HG03159 (cell line): ENCODE results near the gene SART3.

Source experiments
- ATAC-seq: cut with Tn5 transposase; IDR thresholded peaks from one replicate; pipeline ENCODE4 v1.9.1; 2021; ENCODE audit warnings: mild to moderate bottlenecking, moderate library complexity; ENCODE audit not compliant: unreplicated experiment

The SART3 gene, protein sequence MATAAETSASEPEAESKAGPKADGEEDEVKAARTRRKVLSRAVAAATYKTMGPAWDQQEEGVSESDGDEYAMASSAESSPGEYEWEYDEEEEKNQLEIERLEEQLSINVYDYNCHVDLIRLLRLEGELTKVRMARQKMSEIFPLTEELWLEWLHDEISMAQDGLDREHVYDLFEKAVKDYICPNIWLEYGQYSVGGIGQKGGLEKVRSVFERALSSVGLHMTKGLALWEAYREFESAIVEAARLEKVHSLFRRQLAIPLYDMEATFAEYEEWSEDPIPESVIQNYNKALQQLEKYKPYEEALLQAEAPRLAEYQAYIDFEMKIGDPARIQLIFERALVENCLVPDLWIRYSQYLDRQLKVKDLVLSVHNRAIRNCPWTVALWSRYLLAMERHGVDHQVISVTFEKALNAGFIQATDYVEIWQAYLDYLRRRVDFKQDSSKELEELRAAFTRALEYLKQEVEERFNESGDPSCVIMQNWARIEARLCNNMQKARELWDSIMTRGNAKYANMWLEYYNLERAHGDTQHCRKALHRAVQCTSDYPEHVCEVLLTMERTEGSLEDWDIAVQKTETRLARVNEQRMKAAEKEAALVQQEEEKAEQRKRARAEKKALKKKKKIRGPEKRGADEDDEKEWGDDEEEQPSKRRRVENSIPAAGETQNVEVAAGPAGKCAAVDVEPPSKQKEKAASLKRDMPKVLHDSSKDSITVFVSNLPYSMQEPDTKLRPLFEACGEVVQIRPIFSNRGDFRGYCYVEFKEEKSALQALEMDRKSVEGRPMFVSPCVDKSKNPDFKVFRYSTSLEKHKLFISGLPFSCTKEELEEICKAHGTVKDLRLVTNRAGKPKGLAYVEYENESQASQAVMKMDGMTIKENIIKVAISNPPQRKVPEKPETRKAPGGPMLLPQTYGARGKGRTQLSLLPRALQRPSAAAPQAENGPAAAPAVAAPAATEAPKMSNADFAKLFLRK

DNA sequence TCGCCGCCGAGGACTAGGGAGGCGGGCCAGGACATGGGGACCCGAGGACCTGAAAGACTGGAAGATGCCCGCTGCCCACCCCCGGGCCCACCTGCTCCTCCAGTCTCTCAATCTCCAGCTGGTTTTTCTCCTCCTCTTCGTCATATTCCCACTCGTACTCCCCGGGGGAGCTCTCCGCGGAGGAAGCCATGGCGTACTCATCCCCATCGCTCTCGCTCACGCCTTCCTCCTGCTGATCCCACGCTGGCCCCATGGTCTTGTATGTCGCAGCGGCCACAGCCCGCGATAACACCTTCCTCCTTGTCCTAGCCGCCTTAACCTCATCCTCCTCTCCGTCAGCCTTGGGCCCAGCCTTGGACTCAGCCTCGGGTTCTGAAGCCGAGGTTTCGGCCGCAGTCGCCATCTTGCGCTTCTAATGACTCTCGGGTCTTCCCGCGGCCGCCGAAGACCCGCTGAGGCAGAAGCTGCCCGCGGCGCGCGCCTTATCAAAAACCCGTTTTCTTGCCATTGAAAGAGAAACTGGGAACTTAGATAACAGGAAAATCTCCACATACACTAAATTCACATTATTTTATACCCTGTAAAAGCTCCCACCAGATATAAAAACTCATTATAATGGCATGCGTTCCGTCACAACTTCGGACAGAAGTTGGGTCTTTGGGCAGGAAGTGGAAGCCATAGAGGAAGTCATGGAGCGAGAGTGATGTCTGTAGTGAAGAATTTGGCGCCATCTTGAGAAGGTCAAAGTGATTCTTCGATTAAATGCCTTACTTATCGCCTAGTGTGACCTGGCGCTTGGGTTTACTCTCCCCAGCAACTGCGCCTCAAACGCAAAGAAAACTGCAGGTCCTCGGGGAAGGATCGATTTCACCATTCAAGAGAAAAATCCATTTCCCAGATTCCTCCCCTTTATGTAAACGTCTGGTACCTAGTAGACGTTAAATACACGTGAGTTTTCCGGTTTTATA lies at the start of gene SART3:
SART3 (minus strand) TSS at position 422 of the 968 bp plus-strand sequence; CDS start at position 403, 19 bp downstream.
- ATAC-seq, result peak; percentile 42

DNA sequence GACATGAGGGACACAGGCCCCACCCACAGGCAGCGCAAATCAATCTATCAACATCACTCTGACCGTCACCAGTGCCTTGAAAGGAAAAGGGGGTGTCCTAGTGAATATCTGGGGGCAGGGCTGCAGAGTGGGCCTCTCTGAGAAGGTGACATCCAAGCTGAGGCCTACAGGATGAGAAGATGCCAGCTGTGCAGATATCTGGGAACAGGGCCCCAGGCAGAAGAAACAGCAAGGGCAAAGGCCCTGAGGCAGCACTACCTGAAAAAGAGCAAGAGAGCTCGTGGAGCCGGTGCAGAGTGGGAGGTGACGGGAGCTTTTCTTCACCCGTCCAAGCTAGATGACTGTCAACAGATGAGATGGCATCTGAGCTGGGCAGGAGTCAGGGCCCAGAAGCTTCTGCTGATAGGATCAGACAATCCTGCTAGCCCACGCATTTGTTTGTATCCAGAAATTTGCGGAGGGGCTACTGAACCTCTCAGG lies 49.4 kb upstream of the SART3 start:
- no peak for ATAC-seq

DNA sequence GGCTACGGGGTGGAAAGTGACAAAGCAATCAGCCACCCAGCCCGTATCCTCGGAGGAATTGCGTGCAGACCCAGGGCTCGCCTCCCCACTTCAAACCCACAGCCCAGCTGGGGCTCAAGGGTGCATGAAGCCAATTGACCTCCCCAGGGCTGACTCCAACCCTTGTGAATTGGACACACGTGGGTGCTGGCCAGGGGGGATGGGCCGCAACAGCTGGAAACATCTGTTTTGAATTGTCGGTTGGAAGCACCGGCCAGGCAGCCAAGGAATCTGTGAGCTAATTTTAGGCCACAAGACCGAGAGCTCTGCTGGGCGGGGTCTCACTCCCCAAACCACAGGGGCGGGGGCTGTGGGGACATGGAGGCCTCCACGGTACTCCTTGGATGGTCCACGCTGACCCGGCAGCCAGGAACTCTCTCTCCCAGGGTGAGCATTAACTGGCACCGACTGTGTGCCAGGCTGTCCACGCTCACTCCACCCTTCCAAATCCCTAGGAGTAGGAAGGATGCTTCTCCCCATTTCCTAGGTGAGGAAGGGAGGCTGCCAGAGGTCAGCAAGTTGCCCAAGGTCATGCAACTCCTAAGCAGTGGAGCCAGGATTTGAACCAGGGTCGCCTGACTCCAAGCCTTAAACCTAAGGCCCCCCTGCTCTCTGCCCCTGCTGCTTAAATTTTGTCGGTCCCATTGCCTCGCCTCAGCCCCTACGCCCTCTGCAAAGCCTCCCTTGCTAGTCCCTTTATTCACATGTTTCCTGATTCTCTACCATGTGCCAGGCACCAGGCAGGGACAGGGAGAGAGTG lies 48.8 kb upstream of the SART3 start:
- no peak for ATAC-seq

DNA sequence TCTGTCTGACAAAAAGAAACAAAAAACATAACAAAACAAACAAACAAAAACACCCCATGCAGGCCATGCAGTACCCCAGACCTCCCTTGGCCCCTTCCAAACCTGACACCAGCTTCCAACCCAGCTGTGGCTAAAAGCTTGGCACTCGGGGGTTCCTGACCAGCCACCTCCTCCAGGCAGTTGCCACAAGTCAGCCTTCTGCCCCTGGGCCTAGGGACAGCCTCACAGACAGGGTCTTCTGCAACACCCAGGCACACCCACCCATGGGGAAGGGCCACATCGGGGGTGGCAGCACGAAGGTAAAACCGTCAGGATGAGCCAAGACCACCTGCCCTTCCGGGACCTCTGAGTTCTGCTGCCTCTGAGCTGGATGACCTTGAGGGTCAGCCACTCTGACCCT lies 47.6 kb upstream of the SART3 start:
- no peak for ATAC-seq

DNA sequence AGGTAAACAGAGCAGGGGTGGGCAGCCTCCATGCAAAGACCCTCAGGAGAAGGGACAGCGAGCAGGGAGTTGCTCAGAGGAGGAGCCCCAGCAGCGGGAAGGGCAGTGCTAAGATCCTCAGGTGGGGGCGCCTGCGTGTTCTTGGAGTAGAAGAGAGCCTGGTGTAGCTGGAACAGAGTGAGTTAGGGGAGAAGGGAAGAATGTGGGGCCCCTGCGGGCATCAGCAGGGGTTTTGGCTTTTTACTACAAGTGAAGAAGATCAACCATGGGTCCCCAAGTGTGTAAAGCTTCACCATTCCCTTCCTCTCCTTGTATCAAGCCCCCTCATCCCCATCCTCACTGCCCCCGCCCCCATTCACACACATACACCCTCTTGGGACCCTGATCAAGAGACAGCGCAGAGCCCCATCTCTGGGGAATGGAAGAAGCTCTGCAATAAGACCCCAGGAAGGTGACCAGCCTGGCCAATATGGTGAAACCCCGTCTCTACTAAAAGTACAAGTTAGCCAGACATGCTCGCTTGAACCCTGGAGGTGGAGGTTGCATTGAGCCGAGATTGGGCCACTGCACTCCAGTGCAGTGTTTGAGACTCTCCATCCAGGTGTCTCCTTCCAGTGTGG lies 47.1 kb upstream of the SART3 start:
- no peak for ATAC-seq

DNA sequence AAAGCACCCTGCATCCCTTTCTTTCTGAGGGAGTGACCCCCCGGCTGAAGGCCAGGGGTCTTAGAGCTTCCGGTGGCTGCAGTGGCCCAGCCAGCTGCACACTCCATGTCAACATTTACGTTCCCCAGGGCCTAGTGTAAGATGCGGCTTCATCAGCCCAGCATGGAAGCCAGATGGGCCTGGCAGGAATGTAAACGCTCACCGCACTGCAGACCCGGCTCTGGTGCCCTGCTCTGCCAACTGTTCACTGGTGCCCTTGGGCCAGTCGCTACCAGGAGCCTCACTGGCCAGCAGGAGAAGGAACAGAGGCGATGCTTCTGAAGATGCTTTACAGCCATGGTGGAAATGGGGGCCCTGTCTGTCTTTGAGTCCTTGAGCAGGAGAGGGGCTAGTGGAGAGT lies 45.5 kb upstream of the SART3 start:
- no peak for ATAC-seq

DNA sequence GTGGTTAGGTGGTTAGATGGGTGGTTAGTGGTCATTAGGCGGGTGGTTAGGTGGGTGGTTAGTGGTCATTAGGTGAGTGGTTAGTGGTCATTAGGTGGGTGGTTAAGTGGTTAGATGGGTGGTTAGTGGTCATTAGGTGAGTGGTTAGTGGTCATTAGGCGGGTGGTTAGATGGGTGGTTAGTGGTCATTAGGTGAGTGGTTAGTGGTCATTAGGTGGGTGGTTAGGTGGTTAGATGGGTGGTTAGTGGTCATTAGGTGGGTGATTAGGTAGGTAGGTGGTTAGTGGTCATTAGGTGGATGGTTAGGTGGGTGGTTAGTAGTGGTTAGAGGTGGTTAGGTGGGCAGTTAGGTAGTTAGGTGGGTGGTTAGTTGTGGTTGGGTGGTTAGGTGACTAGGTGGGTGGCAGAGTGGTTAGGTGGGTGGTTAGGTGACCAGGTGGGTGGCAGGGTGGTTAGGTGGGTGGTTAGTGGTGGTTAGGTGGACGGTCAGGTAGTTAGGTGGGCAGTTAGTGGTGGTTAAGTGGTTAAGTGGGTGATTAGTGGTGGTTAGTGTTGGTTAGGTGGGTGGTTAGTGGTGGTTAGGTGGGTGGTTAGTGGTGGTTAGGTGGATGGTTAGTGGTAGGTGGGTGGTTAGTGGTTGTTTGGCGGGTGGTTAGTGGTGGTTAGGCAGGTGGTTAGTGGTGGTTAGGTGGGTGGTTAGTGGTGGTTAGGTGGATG lies 44.9 kb upstream of the SART3 start:
- no peak for ATAC-seq

DNA sequence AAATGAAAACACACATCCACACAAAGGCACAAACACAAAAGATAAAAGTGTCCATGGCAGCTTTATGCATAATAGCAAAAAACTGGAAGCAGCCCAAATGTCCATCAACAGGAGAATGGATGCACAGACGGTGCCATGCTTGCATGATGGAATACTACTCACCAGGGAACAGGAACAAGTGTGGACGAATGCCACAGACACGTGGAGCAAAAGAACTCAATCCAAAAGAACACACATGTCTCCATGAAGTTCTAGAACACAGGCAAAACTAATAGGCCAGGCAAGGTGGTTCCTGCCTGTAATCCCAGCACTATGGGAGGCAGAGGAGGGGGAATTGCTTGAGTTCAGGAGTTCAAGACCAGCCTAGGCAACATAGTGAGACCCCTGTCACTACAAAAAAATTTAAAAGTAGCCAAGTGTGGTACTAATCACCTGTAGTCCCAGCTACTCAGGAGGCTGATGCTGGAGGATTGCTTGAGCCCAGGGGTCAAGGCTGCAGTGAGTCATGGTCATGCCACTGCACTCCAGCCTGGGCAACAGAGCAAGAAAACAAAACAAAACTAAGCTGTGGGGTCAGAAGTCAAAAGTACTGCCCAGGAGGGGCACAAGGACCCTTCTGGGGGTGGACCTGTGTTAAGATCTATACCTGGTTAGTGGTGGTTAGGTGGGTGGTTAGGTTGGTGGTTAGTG lies 44.2 kb upstream of the SART3 start:
- no peak for ATAC-seq

DNA sequence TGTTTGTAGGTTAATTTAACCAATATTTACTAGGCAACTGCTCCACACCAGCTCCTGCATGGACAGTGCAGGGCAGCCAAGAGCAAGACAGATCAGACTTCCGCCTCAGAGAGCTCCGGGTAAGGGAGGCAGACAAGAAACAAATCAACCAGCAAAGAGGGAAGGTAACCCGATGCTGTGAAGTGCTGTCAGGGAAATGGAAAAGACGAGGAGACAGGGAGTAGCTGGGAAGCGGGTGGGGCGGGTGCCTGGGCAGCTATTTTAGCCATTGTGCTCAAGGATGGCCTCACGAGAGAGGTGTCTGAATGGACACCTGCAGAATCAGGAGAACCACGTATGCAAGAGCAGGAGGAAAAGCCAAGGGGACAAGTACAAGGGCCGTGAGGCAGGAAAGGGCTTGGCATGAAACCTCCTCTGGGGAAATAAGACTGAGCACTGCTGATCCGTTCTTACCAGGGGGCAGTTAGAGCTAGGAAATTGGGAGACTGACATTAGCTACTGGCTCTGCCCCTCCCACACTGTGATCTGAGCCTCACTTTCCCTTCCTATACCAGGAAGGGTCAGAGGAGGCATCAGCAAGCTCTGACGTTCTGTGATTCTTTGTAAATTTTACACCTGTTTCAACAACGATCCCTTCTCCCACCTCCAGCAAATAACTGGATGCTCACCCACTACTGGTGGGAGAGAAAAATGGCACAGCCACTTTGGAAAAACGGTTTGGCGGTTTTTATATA lies 43.4 kb upstream of the SART3 start:
- no peak for ATAC-seq

DNA sequence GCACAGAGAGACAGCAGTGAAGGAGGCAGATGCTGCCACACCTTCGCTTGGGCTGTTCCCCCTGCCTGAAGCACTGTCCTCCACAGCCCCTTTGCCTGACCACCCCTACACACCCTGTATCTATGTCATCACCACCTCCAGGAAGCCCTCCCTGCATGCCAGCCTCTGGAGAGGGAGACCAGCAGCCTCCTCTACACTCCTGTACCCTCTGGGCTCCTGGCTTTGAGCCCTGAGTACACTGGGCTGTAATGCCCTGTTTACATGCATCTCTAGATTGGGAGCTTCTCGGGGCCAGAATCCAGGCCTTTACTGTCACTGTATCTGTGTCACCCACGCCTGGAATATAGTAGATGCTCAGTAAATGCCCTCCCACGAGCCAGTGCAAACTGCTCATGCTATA lies 42.8 kb upstream of the SART3 start:
- ATAC-seq, result no peak

DNA sequence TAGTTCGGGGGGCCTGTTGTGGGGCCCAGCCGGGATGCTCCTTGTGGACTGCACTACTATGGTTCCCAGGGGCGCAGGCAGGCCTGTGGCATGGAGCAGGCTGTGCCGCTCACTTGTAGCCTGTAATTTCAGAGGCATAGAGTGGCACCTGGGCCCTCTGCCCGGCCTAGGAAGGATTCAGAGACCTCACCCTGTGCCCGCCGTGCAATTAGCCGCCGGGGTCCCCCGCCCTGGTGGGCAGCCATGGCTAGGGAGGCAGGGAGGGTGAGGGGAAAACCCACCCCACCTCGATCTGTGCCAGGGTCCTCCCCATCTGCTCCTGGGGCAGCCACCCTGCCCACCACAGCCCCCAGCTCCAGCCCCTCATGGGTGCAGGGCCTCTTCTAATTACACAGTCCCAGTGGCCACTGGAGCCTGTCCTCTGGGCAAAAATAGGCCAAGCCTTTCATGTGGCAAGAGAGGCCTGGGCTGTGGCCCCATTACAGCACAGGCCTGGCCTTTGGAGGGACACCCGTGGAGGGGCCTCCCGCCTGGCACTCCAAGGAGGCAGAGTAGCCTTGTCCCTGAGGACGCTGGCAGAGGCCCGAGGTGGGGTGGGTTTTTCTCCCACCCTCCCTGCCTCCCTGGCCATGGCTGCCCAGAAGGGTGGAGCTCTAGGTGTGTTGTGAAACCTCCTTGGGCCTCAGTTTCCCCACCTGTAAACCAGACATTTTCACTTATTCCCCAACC lies 42.2 kb upstream of the SART3 start:
- no peak for ATAC-seq

DNA sequence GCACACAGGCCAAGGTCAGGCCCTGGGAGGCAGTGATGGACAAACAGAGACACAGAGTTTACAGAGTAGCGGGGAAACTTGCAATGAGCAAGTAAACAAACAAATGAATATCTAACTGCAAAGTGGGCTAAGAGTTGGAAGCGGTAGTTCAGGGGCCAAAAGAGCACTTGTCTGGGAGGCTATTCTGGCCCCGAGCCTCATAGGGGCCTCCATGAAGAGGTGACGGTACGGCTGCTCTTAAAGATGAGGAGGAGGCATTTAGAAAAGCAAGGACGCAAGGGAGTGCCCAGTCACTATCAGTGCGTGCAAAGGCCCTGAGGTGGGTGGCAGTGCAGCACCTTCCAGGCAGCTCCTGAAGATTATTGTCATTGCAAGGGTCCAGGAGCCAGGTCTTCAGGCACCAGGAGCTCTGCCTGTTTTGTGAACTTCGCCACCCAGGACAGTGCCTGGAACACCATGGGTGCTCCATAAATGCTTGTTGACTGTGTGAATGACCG lies 41.3 kb upstream of the SART3 start:
- no peak for ATAC-seq

DNA sequence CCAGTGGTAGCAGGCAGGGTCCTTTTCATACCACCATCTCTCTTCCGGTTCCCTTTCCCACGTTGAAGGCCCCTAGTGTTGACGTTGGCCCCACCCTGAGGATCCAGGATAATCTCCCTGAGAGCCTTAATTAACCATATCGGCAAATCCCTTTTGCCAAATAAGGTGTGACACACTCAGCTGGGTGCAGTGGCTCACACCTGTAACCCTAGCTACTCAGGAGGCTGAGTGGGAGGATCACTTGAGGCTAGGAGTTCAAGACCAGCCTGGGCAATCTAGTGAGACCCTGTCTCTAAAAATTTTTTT lies 39.7 kb upstream of the SART3 start:
- ATAC-seq, result no peak

DNA sequence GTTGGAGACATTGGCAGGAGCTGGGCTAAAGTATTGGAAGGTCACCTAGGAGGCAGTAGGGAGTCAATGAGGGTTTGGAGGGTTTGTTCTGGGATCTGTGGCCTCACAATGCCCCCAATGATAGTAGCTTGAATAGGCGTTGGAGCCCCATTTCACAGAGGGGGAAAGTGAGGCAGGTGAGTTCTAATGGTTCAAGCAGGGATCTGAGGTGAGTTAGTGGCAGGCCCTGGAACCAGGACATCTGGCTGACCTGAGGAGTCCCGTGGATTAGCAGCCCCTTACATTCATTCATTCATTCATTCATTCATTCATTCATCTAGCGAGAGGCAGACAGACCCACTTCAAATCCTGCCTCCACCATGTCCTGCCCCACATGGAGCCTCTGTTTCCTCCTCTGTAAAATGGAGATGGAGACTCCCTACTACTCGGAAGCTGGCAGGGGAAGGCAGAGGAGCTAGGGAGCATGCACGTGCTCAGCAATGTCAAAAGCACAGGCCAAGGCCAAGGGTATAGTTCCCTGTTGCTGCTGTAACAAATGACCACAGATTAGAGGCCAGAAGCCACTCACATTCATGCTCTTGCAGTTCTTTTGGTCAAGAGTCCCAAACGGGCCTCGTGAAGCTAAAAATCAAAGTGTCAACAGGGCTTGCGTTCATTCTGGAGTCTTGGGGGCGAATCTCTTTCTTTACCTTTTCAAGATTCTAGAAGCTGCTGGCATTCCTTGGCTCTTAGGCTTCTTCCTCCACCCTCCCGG lies 39.2 kb upstream of the SART3 start:
- ATAC-seq, result no peak

DNA sequence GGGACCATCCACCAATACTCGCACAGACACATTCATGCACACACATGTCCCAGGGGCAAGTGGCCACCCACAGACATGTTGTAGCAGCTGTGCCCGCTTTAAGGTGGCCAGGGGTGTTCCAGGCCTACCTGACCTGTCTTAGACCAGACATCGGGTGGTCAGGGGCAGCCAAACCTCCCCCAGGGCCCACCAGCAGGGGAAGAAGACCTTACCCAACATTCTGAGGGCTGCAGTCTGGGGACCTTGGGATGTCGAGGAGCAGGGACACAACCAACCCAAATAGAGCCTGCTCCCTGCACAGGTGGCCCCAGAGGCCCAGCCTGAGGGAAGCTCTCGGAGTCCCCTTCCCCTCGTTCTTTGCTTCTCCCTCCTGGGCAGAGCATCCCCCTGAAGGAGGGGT lies 38.6 kb upstream of the SART3 start:
- no peak for ATAC-seq
